Breast epithelium (tissue), 4 donors: ENCODE measurements around the gene SLC26A11. TPM values are rescaled to one million over a fixed set of nuclear protein-coding genes. Genes with fewer than 3 reads are reported as not detected.

Experiments
- DNase-seq, 2 donors: peaks; one replicate each; pipeline ENCODE4 v3.0.0-alpha.2; 2019; ENCODE audit warnings: low spot score in 2 of 2
- H3K27ac ChIP-seq, 2 donors: fragments of 200-600 bp; sonication (generic) in 1 of 2; one replicate each; pipeline ENCODE4 v1.5.1; 2016 to 2019; ENCODE audit warnings: mild to moderate bottlenecking in 1 of 2
- H3K27me3 ChIP-seq, 2 donors: fragments of 200-600 bp; sonication (generic) in 1 of 2; one replicate each; pipeline versions ENCODE4 v1.5.1 to v1.6.0; 2017 to 2019; ENCODE audit warnings: control low read depth in 1 of 2, mild to moderate bottlenecking in 1 of 2
- H3K36me3 ChIP-seq: fragments of 200-600 bp; one replicate; pipeline ENCODE4 v1.5.1; 2019
- H3K4me1 ChIP-seq, 2 donors: fragments of 200-600 bp; sonication (generic); one replicate each; pipeline ENCODE4 v1.5.1; 2016 to 2019; ENCODE audit warnings: control low read depth in 1 of 2
- H3K4me3 ChIP-seq, 3 donors: fragments of 200-600 bp; sonication (generic); 1 replicate in 2 of 3; 2 replicates in 1 of 3; pipeline ENCODE4 v1.5.1; 2016 to 2019; ENCODE audit warnings: mild to moderate bottlenecking in 3 of 3, moderate library complexity in 2 of 3
- H3K9me3 ChIP-seq, 2 donors: fragments of 200-600 bp; sonication (generic) in 1 of 2; one replicate each; pipeline ENCODE4 v1.5.1; 2016 to 2019; ENCODE audit warnings: control low read depth in 1 of 2
- POLR2A ChIP-seq: fragments of 450-650 bp; IDR thresholded peaks from one replicate; pipeline ENCODE4 v1.6.1; 2016; ENCODE audit warnings: antibody characterized with exemption, mild to moderate bottlenecking, moderate library complexity
- POLR2AphosphoS5 ChIP-seq, 3 donors: sonication (generic); formaldehyde crosslinking; IDR thresholded peaks; one replicate each; pipeline ENCODE4 v1.6.1; 2017; ENCODE audit warnings: antibody characterized with exemption in 3 of 3
- intact Hi-C: fragments of 100-400 bp; cut with DNase I; formaldehyde crosslinking; loops from one replicate; pipeline ENCODE4 v1.15.1; 2023; ENCODE audit warnings: low total_unique reads
- total RNA-seq, 3 donors: library from RNA; depleted of rRNA; stranded (reverse); fragments of >200 nt; gene quantifications; one replicate each; pipeline ENCODE4 v1.1.0, GENCODE V29; 2016
- TF ChIP-seq, protein P1 (sequence below), 3 donors: fragments of 450-650 bp; IDR thresholded peaks; one replicate each; pipeline ENCODE4 v1.5.1; 2016 to 2017; ENCODE audit warnings: antibody characterized with exemption in 3 of 3, mild to moderate bottlenecking in 3 of 3, moderate library complexity in 3 of 3

The SLC26A11 gene
- total RNA-seq, 3 donors from 2014 or later = 12.0 to 20.6 (median 19.0) TPM

- peak overlapping the region; percentile 45 to 61 for H3K27ac ChIP-seq
- H3K4me3 ChIP-seq = peak overlapping the region in 1 of 3 donors; percentile 20
- H3K27me3 ChIP-seq = no peaks in the 10 kb centered on the region
- intact Hi-C loops = no loop called here
- no peaks in the 10 kb centered on the region for H3K4me1 ChIP-seq
- TF ChIP-seq, protein P1, sequence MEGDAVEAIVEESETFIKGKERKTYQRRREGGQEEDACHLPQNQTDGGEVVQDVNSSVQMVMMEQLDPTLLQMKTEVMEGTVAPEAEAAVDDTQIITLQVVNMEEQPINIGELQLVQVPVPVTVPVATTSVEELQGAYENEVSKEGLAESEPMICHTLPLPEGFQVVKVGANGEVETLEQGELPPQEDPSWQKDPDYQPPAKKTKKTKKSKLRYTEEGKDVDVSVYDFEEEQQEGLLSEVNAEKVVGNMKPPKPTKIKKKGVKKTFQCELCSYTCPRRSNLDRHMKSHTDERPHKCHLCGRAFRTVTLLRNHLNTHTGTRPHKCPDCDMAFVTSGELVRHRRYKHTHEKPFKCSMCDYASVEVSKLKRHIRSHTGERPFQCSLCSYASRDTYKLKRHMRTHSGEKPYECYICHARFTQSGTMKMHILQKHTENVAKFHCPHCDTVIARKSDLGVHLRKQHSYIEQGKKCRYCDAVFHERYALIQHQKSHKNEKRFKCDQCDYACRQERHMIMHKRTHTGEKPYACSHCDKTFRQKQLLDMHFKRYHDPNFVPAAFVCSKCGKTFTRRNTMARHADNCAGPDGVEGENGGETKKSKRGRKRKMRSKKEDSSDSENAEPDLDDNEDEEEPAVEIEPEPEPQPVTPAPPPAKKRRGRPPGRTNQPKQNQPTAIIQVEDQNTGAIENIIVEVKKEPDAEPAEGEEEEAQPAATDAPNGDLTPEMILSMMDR (IDR thresholded peaks at IDR 0.05) = no peak
- no peak for TF ChIP-seq POLR2AphosphoS5 (IDR thresholded peaks at IDR 0.05)
- TF ChIP-seq POLR2A = no peak
- H3K9me3 ChIP-seq = no peaks in the 10 kb centered on the region
- no peak for DNase-seq
- no peaks in the 10 kb centered on the region for H3K36me3 ChIP-seq
These were observed 36.4 kb upstream of the SLC26A11 start for GRCh38 chr17:80183581-80184422.

DNA sequence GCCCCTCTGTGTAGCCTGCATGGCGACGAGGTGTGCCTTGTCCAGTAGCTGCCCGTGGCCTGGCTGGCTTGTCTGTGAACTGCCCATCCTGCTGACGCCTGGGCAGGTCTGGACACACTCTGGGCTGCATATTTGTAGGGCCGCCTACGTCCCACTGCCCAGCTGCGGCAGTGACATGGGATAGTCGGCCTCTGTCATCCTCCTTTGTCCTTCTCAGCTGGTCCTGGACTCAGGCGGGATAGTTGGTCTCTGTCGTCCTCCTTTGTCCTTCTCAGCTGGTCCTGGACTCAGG lies 35.9 kb upstream of the SLC26A11 start:
- DNase-seq = peak in 1 of 2 donors; percentile 43
- peak overlapping the region in 1 of 3 donors; percentile 20 for H3K4me3 ChIP-seq
- no peaks in the 10 kb centered on the region for H3K27me3 ChIP-seq
- intact Hi-C loops = no loop called here
- no peaks in the 10 kb centered on the region for H3K36me3 ChIP-seq
- TF ChIP-seq POLR2A (no peak), POLR2AphosphoS5 (IDR thresholded peaks at IDR 0.05) (no peak)
- TF ChIP-seq, protein P1 (IDR thresholded peaks at IDR 0.05) = no peak
- H3K9me3 ChIP-seq = no peaks in the 10 kb centered on the region
- no peaks in the 10 kb centered on the region for H3K4me1 ChIP-seq
- peak overlapping the region; percentile 45 to 61 for H3K27ac ChIP-seq

- Histone ChIP-seq H3K4me3 (no peak overlapping the region), H3K36me3 (no peaks in the 10 kb centered on the region), H3K9me3 (no peaks in the 10 kb centered on the region), H3K4me1 (no peaks in the 10 kb centered on the region), H3K27ac (no peak overlapping the region), H3K27me3 (no peaks in the 10 kb centered on the region)
- TF ChIP-seq POLR2A (no peak), POLR2AphosphoS5 (IDR thresholded peaks at IDR 0.05) (no peak)
- TF ChIP-seq, protein P1 (IDR thresholded peaks at IDR 0.05) = no peak
- intact Hi-C loops = no loop called here
- no peak for DNase-seq
These were observed 34.3 kb upstream of the SLC26A11 start for GRCh38 chr17:80185968-80186367.

GRCh38 chr17:80187090-80187489 lies 33.1 kb upstream of the SLC26A11 start:
- no peak for DNase-seq
- TF ChIP-seq, protein P1 (IDR thresholded peaks at IDR 0.05) = no peak
- TF ChIP-seq POLR2AphosphoS5 (IDR thresholded peaks at IDR 0.05) (no peak), POLR2A (no peak)
- H3K27ac ChIP-seq = peak overlapping the region; percentile 57 to 76
- H3K4me1 ChIP-seq = no peaks in the 10 kb centered on the region
- H3K36me3 ChIP-seq = no peaks in the 10 kb centered on the region
- no peaks in the 10 kb centered on the region for H3K9me3 ChIP-seq
- H3K27me3 ChIP-seq = no peaks in the 10 kb centered on the region
- intact Hi-C loops = no loop called here
- peak overlapping the region; percentile 7 to 52 (median 41) for H3K4me3 ChIP-seq

- TF ChIP-seq, protein P1 (IDR thresholded peaks at IDR 0.05) = no peak
- no peak for TF ChIP-seq POLR2AphosphoS5 (IDR thresholded peaks at IDR 0.05)
- TF ChIP-seq POLR2A = no peak
- DNase-seq = peak; percentile 64 to 70
- H3K36me3 ChIP-seq = no peaks in the 10 kb centered on the region
- H3K4me1 ChIP-seq = no peaks in the 10 kb centered on the region
- intact Hi-C loops = no loop called here
- peak overlapping the region; percentile 7 to 52 (median 41) for H3K4me3 ChIP-seq
- peak overlapping the region; percentile 57 to 76 for H3K27ac ChIP-seq
- no peaks in the 10 kb centered on the region for H3K27me3 ChIP-seq
- H3K9me3 ChIP-seq = no peaks in the 10 kb centered on the region
These were observed 32.7 kb upstream of the SLC26A11 start for GRCh38 chr17:80187515-80187941.
